ENCODE results near the gene SLC38A1.
"Not testable (repeated sequence)": the region's sequence is repeated elsewhere in the genome, so short reads cannot be mapped to it uniquely, and the experiment has no call there.

Gene SLC38A1

GRCh38 chr12:46205294-46205693 is 63.5 kb downstream of the SLC38A1 start:
- no peak for DNase-seq

- DNase-seq: no peak
Observed at GRCh38 chr12:46201284-46201789, 67.5 kb downstream of the SLC38A1 start.

DNA sequence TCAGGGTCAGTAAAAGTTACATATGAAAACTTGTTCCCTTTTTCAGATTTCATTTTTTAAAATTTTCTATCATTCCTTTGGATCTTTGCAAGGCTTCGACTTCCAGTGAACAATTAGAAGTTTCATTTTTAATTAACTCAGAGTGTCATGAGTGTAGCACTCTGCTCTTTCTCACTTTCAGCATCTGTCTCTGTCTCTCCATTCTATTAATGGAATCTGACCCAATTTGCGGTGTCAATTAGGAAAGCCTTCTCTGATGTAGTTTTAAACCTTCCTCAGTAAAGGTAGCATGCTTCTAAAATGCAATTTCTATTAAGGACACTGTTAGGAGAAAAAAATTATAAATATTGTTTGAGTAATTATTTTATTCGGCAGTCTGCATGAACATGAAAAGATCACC is 68.3 kb downstream of the SLC38A1 start:
- no peak for DNase-seq

- no peak for DNase-seq
Observed at GRCh38 chr12:46198913-46199312, 69.9 kb downstream of the SLC38A1 start.

GRCh38 chr12:46197883-46198282 is 71.0 kb downstream of the SLC38A1 start:
- DNase-seq: no peak

DNA sequence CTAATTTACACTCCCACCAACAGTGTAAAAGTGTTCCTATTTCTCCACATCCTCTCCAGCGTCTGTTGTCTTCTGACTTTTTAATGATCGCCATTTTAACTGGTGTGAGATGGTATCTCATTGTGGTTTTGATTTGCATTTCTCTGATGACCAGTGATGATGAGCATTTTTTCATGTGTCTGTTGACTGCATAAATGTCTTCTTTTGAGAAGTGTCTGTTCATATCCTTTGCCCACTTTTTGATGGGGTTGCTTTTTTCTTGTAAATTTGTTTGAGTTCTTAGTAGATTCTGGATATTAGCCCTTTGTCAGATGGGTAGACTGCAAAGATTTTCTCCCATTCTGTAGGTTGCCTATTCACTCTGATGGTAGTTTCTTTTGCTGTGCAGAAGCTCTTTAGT is 78.3 kb downstream of the SLC38A1 start:
- not testable (repeated sequence) for DNase-seq

DNA sequence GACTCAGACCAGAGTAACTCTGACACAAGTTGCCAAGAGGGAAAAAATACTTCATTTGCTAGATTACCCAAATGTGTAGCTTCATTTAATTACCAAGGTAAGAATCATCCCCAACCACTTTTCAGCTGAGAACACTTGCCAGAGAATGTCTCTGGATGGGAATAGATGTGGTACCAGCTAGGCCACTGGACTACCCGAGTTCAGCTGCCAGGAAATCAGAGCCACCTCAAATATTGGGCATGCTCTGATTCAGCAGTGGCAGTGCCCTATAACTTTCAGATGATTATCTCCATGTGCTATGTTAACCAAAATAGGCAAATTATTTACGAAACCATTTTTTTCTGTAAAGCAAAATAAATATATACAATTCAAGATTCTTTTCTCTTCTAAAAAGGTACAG is 80.7 kb downstream of the SLC38A1 start:
- DNase-seq: no peak

DNA sequence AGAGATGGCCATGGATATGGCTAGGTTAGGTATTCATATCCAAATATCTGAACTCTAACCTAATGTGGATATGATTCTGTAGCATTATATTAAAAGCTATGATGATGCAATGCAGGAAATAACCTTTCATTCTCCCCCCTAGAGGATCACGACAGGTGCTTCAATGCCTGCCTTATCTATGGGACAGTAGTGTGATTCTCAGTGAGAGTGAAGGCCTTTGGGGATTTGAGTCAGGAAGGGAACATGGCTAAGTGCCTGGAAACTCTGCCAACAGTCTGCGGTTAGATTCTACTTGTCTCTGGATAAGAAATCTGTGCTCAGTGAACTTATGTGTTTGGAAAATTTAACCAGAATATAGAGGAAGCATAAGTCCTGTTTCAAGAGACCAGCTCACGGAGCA is 81.8 kb downstream of the SLC38A1 start:
- no peak for DNase-seq

DNA sequence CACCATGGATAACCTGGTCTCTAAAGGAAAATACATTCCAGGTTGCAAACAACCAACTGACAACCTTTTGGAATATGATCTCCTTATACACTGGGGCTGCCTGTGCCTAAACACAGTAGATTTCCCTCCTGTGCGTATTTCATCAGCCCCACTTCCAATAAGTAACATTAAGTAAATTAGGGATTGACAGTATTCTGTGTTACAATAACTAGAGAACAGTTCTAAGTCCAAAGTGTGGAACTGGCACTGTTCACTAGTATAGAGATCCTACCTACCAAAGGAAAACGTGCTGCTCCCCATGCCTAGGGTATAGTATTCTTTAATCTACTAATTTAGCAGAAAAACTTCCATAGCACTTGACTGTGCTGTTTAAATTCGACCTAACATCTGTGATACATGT is 82.8 kb downstream of the SLC38A1 start:
- DNase-seq: no peak

DNA sequence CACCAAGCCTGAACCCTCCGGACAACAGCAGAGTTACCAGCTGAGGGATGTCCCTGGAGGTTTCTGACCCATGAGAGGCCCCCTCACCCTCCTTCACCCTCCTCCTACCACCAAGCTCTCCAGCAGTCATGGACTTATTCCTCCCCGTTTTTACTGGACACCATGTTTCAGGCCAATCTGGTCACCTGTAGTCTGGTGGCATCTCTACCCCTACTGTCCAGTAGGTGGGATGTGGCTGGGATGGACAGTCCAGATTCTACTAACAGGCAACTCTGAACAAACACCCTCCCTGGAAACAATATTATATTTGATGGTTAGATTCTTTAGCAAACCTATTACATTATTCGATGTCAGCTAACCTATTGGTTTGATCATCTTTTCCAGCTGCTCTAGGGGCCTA is 83.2 kb downstream of the SLC38A1 start:
- DNase-seq: no peak

DNA sequence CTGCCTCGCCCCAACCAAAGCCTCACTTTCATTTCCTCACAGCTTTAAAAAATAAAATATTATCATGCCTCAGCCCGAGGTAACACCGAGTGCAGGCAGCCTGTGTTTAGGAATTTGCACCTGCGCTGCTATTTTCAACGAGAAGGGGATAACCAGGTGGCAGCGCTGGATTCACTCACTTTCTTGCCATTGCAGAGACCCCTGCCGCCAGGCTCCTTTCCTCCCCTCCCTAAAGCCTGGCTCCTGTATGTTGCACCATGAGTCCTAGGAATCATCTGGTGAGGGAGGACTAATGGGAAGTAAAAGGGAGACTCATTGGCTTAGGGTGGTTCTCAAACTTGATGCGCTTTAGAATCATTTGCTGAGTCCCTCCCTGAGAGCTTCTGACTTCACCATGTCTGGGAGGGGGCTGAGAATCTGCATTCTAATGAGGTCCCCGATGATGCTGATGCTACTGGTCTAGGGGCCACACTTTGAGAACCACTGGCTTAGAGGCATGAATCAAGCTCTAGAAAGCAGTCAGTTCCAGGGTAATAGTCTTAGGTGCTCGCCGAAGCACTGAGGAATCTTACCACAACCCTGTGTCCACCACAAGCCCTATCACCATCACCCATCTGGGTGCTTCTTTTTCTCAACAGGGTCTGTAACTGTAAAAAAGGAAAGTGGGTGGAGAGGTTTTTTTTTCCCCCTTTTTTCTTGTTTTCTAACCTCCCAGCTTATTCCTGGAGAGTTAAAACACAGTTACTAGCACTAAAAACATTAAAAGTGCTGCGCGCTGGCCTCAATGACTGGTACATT is 83.8 kb downstream of the SLC38A1 start:
- no peak for DNase-seq

GRCh38 chr12:46183112-46183511 is 85.7 kb downstream of the SLC38A1 start:
- no peak for DNase-seq

GRCh38 chr12:46181465-46181864 is 87.4 kb downstream of the SLC38A1 start:
- no peak for DNase-seq

GRCh38 chr12:46179693-46180452 is 89.0 kb downstream of the SLC38A1 start:
- no peak for DNase-seq

DNA sequence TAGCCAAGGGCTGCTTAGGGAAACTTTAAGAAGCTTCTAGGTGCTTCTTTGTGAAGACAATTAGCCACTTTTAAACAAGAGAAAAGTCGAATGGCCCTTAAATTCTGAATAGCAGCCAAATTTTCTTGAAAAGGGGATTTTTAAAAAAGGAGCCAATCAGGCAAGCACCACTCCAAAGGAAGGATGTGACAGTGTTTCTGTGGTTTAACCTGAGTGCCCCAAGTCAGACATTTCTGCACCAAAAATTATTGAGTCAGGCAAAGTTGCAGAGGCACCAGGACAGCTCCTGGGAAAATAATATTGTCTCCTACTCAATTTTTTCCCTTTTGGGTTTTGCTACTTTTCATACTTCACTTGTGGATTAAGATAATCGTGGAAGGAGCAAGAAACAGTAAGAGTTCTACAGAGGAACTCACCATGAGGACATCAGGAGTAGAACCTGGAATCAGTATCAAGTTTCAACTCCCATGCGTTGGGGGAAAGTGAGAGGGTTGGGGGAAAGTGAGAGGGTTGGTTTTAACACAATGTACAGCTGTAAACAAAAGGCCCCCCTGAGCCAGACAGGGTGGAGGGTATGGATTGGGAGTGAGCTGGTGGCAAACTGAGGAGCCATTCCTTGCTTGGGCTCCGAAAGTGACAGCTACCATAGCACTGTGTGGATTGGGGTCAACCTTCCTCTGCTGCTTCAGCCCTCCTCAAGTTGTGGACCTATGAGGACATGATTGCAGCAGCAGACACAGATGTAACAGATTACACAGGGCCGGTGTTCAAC is 90.8 kb downstream of the SLC38A1 start:
- no peak for DNase-seq

- DNase-seq: no peak
Observed at GRCh38 chr12:46177025-46177424, 91.8 kb downstream of the SLC38A1 start.

DNA sequence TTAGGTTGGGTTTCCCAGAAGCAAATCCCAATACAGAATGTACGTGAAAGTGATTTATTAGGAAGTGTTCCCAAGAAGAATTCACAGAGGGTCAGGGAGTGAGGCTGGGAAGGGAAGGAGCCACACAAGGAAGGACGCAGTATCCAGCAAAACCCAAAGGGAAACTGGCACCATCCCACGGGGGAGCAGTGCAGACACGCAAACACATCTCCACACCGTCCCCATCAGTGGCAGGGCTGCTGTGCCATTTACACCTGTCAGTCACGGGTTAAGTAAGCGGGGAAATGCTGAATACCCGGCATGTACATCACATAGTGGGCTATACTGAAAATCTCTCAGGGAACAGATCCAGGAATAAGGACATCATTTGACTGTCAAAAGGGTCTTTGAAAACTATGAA is 93.9 kb downstream of the SLC38A1 start:
- DNase-seq: no peak

- DNase-seq: no peak
Observed at GRCh38 chr12:46174061-46174662, 94.7 kb downstream of the SLC38A1 start.

GRCh38 chr12:46168426-46168825 is 100.4 kb downstream of the SLC38A1 start:
- no peak for DNase-seq

GRCh38 chr12:46167412-46167811 is 101.4 kb downstream of the SLC38A1 start:
- DNase-seq: no peak

GRCh38 chr12:46165191-46165590 is 103.7 kb downstream of the SLC38A1 start:
- no peak for DNase-seq

- no peak for DNase-seq
Observed at GRCh38 chr12:46164186-46164761, 104.6 kb downstream of the SLC38A1 start.

Data from CD4-positive, alpha-beta T cell treated with Interleukin-15 for 1 hour (primary cell).